CD8-positive, alpha-beta memory T cell (primary cell): Measurements from ENCODE around the gene TRAPPC8. TPM values are rescaled to one million over a fixed set of nuclear protein-coding genes. Genes with fewer than 3 reads are reported as not detected.

ENCODE experiments used
- CTCF ChIA-PET: fragments of 350-600 bp; sonication (Branson Sonifier 250); formaldehyde crosslinking; loops from one replicate; lab custom pipeline; 2021; ENCODE audit warnings: antibody characterized with exemption; lab: Charles Lee
- POLR2A ChIA-PET: fragments of 350-600 bp; sonication (Branson Sonifier 250); formaldehyde crosslinking; loops from one replicate; lab custom pipeline; 2021; ENCODE audit warnings: antibody characterized with exemption; lab: Charles Lee
- DNase-seq, 5 donors: peaks; one replicate each; pipeline versions ENCODE4 v3.0.0 to v3.0.0-alpha.2; 2020 to 2022; ENCODE audit warnings: mixed read lengths in 1 of 5
- H3K27ac ChIP-seq: one replicate; pipeline ENCODE4 v1.7.0; 2013; ENCODE audit warnings: low read depth, mild to moderate bottlenecking, low read length, moderate library complexity
- H3K27me3 ChIP-seq: 2 replicates; pipeline ENCODE4 v1.7.0; 2013; ENCODE audit warnings: low read length, mild to moderate bottlenecking; ENCODE audit not compliant: insufficient read depth, poor library complexity, severe bottlenecking
- H3K36me3 ChIP-seq: 2 replicates; pipeline ENCODE4 v1.7.0; 2013; ENCODE audit warnings: mild to moderate bottlenecking, low read length, moderate library complexity; ENCODE audit not compliant: insufficient read depth
- H3K4me1 ChIP-seq: 2 replicates; pipeline ENCODE4 v1.7.0; 2013; ENCODE audit warnings: mild to moderate bottlenecking, low read length, moderate library complexity; ENCODE audit not compliant: insufficient read depth
- H3K4me3 ChIP-seq: 2 replicates; pipeline ENCODE4 v1.7.0; 2013; ENCODE audit warnings: mild to moderate bottlenecking, low read length
- H3K9me3 ChIP-seq: 2 replicates; pipeline ENCODE4 v1.7.0; 2013; ENCODE audit warnings: mild to moderate bottlenecking, low read length
- H3K27ac Mint-ChIP-seq, 8 donors: one replicate each; pipeline ENCODE4 v1.8.0; 2020 to 2021; ENCODE audit warnings: mixed read lengths in 8 of 8, mild to moderate bottlenecking in 6 of 8, inconsistent platforms in 3 of 8, moderate library complexity in 3 of 8
- H3K27me3 Mint-ChIP-seq, 2 donors: one replicate each; pipeline ENCODE4 v1.8.0; 2020 to 2021; ENCODE audit warnings: mixed read lengths in 2 of 2, mild to moderate bottlenecking in 1 of 2, moderate library complexity in 1 of 2
- H3K36me3 Mint-ChIP-seq, 3 donors: one replicate each; pipeline ENCODE4 v1.8.0; 2020 to 2021; ENCODE audit warnings: mixed read lengths in 3 of 3, inconsistent platforms in 1 of 3, mild to moderate bottlenecking in 1 of 3
- H3K4me1 Mint-ChIP-seq, 3 donors: one replicate each; pipeline ENCODE4 v1.8.0; 2020 to 2021; ENCODE audit warnings: mixed read lengths in 3 of 3, inconsistent platforms in 1 of 3, mild to moderate bottlenecking in 1 of 3
- H3K4me3 Mint-ChIP-seq, 7 donors: one replicate each; pipeline ENCODE4 v1.8.0; 2020 to 2021; ENCODE audit warnings: mixed read lengths in 7 of 7, mild to moderate bottlenecking in 6 of 7, moderate library complexity in 4 of 7, inconsistent platforms in 2 of 7
- H3K9me3 Mint-ChIP-seq, 5 donors: one replicate each; pipeline ENCODE4 v1.8.0; 2020 to 2022; ENCODE audit warnings: mixed read lengths in 5 of 5, mild to moderate bottlenecking in 3 of 5, moderate library complexity in 2 of 5, inconsistent platforms in 1 of 5
- polyA plus RNA-seq: library from polyadenylated mRNA; unstranded; fragments of 300-500 nt; fragmentation: Illumina TruSeq; gene quantifications from one replicate; pipeline ENCODE4 v1.2.3, GENCODE V29; 2021
- total RNA-seq, 2 experiments: library from RNA; stranded (reverse); gene quantifications; one replicate each; pipeline ENCODE4 v1.2.3, GENCODE V29; 2021

TRAPPC8 gene
- total and polyA plus RNA-seq, 3 experiments from 2014 or later: 20.2 to 34.8 (median 29.2) TPM

DNA sequence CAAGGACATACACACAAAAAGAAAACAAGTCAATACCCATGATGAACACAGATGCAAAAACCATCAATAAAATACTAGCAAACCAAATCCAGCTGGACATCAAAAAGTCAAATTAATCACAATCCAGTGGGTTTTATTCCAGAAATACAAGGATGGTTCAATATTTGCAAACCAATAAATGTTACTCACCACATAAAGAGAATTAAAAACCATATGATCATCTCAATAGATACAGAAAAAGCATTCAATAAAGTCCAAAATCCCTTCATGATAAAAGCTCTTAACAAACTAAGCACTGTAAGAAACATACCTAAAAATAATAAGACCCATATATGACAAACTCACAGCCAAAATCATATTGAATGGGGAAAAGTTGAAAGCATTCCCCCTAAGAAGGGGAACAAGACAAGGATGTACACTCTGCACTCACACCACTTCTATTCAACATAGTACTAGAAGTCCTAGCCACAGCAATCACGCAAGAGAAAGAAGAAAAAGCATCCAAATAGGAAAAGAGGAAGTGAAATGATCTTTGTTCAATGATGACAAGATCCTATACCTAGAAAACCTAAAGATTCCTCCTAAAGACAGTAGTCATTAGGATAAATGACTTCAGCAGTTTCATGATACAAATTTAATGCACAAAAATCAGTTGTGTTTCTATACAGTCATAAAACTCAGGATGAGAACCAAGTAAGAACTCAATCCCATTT, 62.6 kb downstream of the TRAPPC8 start:
- no peak overlapping the region for H3K4me3 ChIP-seq
- no peak overlapping the region for H3K4me3 Mint-ChIP-seq
- H3K9me3 ChIP-seq: no peaks in the 10 kb centered on the region
- no peak overlapping the region for H3K27ac ChIP-seq
- H3K27me3 Mint-ChIP-seq: no peaks in the 10 kb centered on the region
- H3K4me1 Mint-ChIP-seq: peaks cover 25 to 43% (median 41%) of the 10 kb centered on the region in 3 donors
- peaks cover 0 to 2% (median 0%) of the 10 kb centered on the region in 5 donors for H3K9me3 Mint-ChIP-seq
- no peak for DNase-seq
- H3K36me3 ChIP-seq: peaks cover 15% of the 10 kb centered on the region
- H3K4me1 ChIP-seq: no peaks in the 10 kb centered on the region
- H3K27me3 ChIP-seq: no peaks in the 10 kb centered on the region
- ChIA-PET POLR2A (no interaction called here), CTCF (no interaction called here)
- peaks cover 46 to 81% (median 52%) of the 10 kb centered on the region in 3 donors for H3K36me3 Mint-ChIP-seq
- peak overlapping the region in 3 of 8 donors; percentile 3 to 33 (median 5) for H3K27ac Mint-ChIP-seq

DNA sequence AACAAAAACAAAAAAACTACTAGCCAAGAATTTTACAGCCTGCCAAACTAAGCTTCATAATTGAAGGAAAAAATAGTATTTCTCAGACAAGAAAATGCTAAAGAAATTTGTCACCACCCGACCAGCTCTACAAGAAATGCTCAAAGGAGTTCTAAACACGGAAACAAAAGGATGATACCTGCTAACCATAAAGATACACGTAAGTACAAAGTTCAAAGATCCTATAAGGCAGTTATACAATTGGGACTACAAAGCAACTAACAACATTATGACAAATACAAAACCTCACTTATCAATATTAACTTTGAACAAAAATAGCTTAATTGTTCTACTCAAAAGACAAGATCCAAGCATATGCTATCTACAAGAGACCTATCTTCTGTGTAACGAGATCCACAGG, 64.6 kb downstream of the TRAPPC8 start:
- H3K9me3 Mint-ChIP-seq: peaks cover 0 to 2% (median 0%) of the 10 kb centered on the region in 5 donors
- ChIA-PET CTCF (no interaction called here), POLR2A (no interaction called here)
- no peak overlapping the region for H3K27ac ChIP-seq
- no peak overlapping the region for H3K4me3 Mint-ChIP-seq
- H3K4me3 ChIP-seq: no peak overlapping the region
- H3K4me1 Mint-ChIP-seq: peaks cover 23 to 40% (median 38%) of the 10 kb centered on the region in 3 donors
- no peaks in the 10 kb centered on the region for H3K27me3 Mint-ChIP-seq
- no peaks in the 10 kb centered on the region for H3K4me1 ChIP-seq
- H3K9me3 ChIP-seq: no peaks in the 10 kb centered on the region
- no peaks in the 10 kb centered on the region for H3K27me3 ChIP-seq
- H3K27ac Mint-ChIP-seq: peak overlapping the region in 4 of 8 donors; percentile 5 to 54 (median 19)
- peaks cover 27% of the 10 kb centered on the region for H3K36me3 ChIP-seq
- H3K36me3 Mint-ChIP-seq: peaks cover 47 to 82% (median 51%) of the 10 kb centered on the region in 3 donors
- DNase-seq: no peak

DNA sequence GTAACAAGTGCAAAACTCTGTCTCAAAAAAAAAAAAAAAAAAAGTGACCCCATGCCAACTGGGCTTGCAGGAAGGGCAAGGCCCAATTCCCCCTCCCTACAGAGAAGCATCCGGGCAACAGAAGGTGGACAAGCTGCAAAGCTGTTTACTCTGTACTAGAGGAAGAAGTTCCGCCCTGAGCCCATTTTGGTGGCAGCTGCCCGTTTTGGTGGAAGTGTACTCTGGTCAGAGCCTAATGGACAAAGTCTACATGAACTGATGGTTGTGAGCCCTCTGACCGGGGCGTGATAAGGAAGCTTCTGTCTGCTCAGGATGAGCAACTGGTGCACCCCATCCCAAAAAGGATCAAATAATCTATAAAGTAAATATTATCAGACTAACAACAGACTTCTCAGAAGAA, 65.0 kb downstream of the TRAPPC8 start:
- H3K9me3 Mint-ChIP-seq: peaks cover 0 to 2% (median 0%) of the 10 kb centered on the region in 5 donors
- no peaks in the 10 kb centered on the region for H3K4me1 ChIP-seq
- ChIA-PET CTCF (no interaction called here), POLR2A (no interaction called here)
- peaks cover 27% of the 10 kb centered on the region for H3K36me3 ChIP-seq
- H3K4me1 Mint-ChIP-seq: peaks cover 23 to 37% (median 35%) of the 10 kb centered on the region in 3 donors
- H3K4me3 Mint-ChIP-seq: no peak overlapping the region
- H3K36me3 Mint-ChIP-seq: peaks cover 44 to 83% (median 48%) of the 10 kb centered on the region in 3 donors
- DNase-seq: no peak
- no peak overlapping the region for H3K27ac Mint-ChIP-seq
- no peaks in the 10 kb centered on the region for H3K27me3 ChIP-seq
- H3K9me3 ChIP-seq: no peaks in the 10 kb centered on the region
- no peak overlapping the region for H3K27ac ChIP-seq
- H3K27me3 Mint-ChIP-seq: no peaks in the 10 kb centered on the region
- H3K4me3 ChIP-seq: no peak overlapping the region

DNA sequence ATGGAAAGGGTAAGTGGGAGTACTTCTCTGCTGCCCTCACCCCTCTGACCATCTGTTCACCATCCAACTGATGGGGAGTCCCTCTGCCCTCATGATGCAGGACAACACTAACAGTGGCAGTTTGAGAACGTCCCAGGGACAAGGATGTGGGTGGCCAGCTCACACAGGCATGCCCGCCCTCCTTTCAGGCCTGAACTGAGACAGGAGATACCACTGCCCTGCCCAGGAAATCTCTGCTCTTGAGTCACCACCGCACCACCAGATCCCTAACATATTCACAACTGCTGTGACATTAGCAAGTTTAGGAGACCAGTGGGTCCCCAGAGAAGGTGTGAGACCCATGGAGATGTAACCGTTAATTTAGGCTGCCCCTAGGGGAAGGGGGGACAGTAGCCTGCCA, 66.2 kb downstream of the TRAPPC8 start:
- Histone ChIP-seq H3K27me3 (no peaks in the 10 kb centered on the region), H3K4me1 (no peaks in the 10 kb centered on the region), H3K4me3 (no peak overlapping the region), H3K9me3 (no peaks in the 10 kb centered on the region), H3K27ac (no peak overlapping the region), H3K36me3 (peaks cover 27% of the 10 kb centered on the region)
- H3K4me3 Mint-ChIP-seq: no peak overlapping the region
- peak overlapping the region in 2 of 8 donors; percentile 23 to 68 for H3K27ac Mint-ChIP-seq
- H3K27me3 Mint-ChIP-seq: no peaks in the 10 kb centered on the region
- ChIA-PET CTCF (no interaction called here), POLR2A (no interaction called here)
- peaks cover 42 to 84% (median 42%) of the 10 kb centered on the region in 3 donors for H3K36me3 Mint-ChIP-seq
- H3K9me3 Mint-ChIP-seq: no peaks in the 10 kb centered on the region
- H3K4me1 Mint-ChIP-seq: peaks cover 23 to 32% (median 31%) of the 10 kb centered on the region in 3 donors
- DNase-seq: no peak

DNA sequence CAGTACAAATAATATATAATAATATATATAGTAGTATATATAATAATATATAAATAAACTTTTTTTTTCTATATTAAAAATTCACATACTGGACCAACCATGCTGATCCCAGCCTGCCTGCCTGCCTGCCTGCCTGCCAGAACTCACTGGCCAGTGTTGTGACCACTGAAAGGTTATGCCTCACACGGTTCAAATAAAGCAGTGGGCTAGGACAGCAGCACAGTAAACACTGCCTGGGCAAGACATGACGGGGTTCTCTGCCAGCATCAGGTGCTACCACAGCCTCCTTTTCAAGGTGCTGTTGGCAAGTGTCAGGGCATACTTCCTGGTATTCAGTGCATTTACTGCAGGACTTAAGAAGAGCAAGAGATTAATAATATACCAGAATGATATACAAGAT, 67.6 kb downstream of the TRAPPC8 start:
- Histone ChIP-seq H3K4me1 (no peaks in the 10 kb centered on the region), H3K4me3 (no peak overlapping the region), H3K36me3 (peaks cover 31% of the 10 kb centered on the region), H3K27me3 (no peaks in the 10 kb centered on the region), H3K9me3 (no peaks in the 10 kb centered on the region), H3K27ac (no peak overlapping the region)
- POLR2A ChIA-PET: no interaction called here
- CTCF ChIA-PET: no interaction called here
- Mint-ChIP-seq H3K27ac (peak overlapping the region in 2 of 8 donors; percentile 30 to 37), H3K36me3 (peaks cover 33 to 82% (median 41%) of the 10 kb centered on the region in 3 donors), H3K9me3 (no peaks in the 10 kb centered on the region), H3K4me1 (peaks cover 17 to 22% (median 21%) of the 10 kb centered on the region in 3 donors), H3K27me3 (no peaks in the 10 kb centered on the region), H3K4me3 (no peak overlapping the region)
- no peak for DNase-seq

DNA sequence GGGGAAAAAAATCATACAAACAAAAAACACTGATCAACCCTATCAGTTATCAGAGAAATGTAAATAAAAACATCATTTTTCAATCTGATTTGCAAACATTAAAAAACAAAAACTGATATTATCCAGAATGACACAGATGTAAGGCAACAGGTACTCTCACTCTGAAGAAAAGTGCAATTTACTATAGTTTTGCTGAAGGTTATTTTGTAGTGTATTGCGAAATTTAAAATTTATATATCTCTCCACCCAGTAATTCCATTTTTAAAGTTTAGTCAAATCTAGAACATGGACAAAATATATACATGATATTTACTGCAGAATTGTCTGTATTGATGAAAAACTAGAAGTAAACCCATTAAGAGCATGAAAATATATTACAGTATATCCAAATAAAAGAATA, 79.8 kb downstream of the TRAPPC8 start:
- Mint-ChIP-seq H3K9me3 (no peaks in the 10 kb centered on the region), H3K36me3 (peaks cover 0 to 83% (median 21%) of the 10 kb centered on the region in 3 donors), H3K27me3 (no peaks in the 10 kb centered on the region), H3K4me1 (peaks cover 0 to 1% (median 0%) of the 10 kb centered on the region in 3 donors), H3K27ac (no peak overlapping the region), H3K4me3 (no peak overlapping the region)
- Histone ChIP-seq H3K27me3 (no peaks in the 10 kb centered on the region), H3K4me3 (no peak overlapping the region), H3K27ac (no peak overlapping the region), H3K9me3 (no peaks in the 10 kb centered on the region), H3K36me3 (peaks cover 14% of the 10 kb centered on the region), H3K4me1 (no peaks in the 10 kb centered on the region)
- POLR2A ChIA-PET: no interaction called here
- CTCF ChIA-PET: no interaction called here
- DNase-seq: no peak

DNA sequence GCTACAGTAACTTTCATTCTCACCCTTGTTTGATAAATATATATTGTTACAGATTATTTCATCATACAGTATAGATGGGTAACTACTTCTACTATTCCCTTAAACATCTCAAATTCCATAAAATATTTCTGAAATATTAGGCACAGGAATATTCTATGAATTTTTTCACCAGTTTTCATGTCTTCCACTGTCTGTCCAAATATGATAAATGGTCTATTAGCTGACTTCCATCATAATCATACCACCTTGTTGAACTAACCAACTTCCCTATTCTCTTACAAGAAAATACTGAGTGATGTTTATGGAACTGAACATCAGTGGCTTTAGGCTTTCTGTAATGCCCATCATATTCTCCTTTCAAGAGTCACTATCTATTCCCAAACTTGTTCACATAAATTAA, 82.4 kb downstream of the TRAPPC8 start:
- ChIA-PET POLR2A (interaction anchor here (0.6 kb wide), 1 partner anchor 152 kb away, joined by 3 read pairs; no protein-coding TSS in a partner anchor), CTCF (no interaction called here)
- Histone ChIP-seq H3K9me3 (no peaks in the 10 kb centered on the region), H3K27me3 (no peaks in the 10 kb centered on the region), H3K4me1 (no peaks in the 10 kb centered on the region), H3K27ac (no peak overlapping the region), H3K4me3 (no peak overlapping the region), H3K36me3 (peaks cover 24% of the 10 kb centered on the region)
- no peaks in the 10 kb centered on the region for H3K27me3 Mint-ChIP-seq
- DNase-seq: no peak
- no peak overlapping the region for H3K4me3 Mint-ChIP-seq
- H3K36me3 Mint-ChIP-seq: peaks cover 0 to 87% (median 20%) of the 10 kb centered on the region in 3 donors
- H3K27ac Mint-ChIP-seq: no peak overlapping the region
- H3K4me1 Mint-ChIP-seq: peaks cover 0 to 1% (median 0%) of the 10 kb centered on the region in 3 donors
- H3K9me3 Mint-ChIP-seq: no peaks in the 10 kb centered on the region

DNA sequence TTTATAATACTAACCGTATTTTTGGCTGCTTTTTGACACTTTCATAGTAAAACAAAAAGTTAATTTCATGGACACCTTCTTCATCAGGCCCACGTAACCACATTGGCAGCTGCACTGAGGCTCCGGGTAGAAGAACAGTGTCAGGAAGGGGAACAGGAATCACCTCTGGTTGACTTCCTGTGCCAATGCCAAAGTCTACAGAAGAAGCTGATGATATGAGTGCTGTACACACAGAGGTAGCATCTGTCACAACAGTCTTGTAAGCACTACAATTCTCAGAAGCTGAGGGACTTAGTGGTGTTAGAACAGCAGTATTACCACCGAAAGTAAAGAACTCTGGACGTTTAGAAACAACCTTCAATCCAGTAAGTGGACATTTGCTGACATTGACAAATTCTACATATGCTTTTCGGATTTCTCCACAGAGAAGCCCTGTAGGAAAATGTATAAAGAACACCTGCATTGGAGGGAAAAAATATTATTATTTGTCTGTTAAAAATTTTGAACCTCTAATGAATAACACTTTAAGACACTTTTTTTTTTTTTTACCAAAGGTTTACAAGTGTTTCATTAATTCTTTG, 85.3 kb downstream of the TRAPPC8 start:
- DNase-seq: no peak
- no peaks in the 10 kb centered on the region for H3K27me3 Mint-ChIP-seq
- peaks cover 0 to 1% (median 0%) of the 10 kb centered on the region in 3 donors for H3K4me1 Mint-ChIP-seq
- ChIA-PET POLR2A (no interaction called here), CTCF (no interaction called here)
- Histone ChIP-seq H3K27ac (no peak overlapping the region), H3K9me3 (no peaks in the 10 kb centered on the region), H3K4me1 (no peaks in the 10 kb centered on the region), H3K4me3 (no peak overlapping the region), H3K36me3 (peaks cover 18% of the 10 kb centered on the region), H3K27me3 (no peaks in the 10 kb centered on the region)
- no peak overlapping the region for H3K4me3 Mint-ChIP-seq
- no peak overlapping the region for H3K27ac Mint-ChIP-seq
- H3K36me3 Mint-ChIP-seq: peaks cover 0 to 89% (median 18%) of the 10 kb centered on the region in 3 donors
- no peaks in the 10 kb centered on the region for H3K9me3 Mint-ChIP-seq
